AG04450 (cell line): ENCODE data around the gene TMEM255B. TPM values are rescaled to one million over a fixed set of nuclear protein-coding genes. Genes with fewer than 3 reads are reported as not detected.

Experiments used
- CTCF ChIA-PET: fragments of 300-600, 350-600 bp; formaldehyde crosslinking; extraction: SDS; loops from one replicate; lab custom pipeline; 2022; ENCODE audit warnings: antibody characterized with exemption, inconsistent platforms; lab: Charles Lee
- POLR2A ChIA-PET: fragments of 350-600 bp; formaldehyde crosslinking; extraction: SDS; loops from one replicate; lab custom pipeline; 2021; ENCODE audit warnings: antibody characterized with exemption, inconsistent platforms; lab: Yijun Ruan, JAX
- DNase-seq: peaks from one replicate; pipeline ENCODE4 v3.0.0-alpha.2; 2011; ENCODE audit warnings: low read depth, low spot score
- H3K27ac ChIP-seq: one replicate; pipeline ENCODE4 v1.5.1; 2012; ENCODE audit warnings: low read depth, low read length, control low read depth
- H3K27me3 ChIP-seq: one replicate; pipeline ENCODE4 v1.6.0; 2012; ENCODE audit warnings: low read length; ENCODE audit not compliant: control insufficient read depth, insufficient read depth
- H3K4me3 ChIP-seq: 2 replicates; pipeline ENCODE4 v1.5.1; 2011; ENCODE audit warnings: mild to moderate bottlenecking, low read depth, low read length, control low read depth
- H3K9me3 ChIP-seq: 2 replicates; pipeline ENCODE4 v1.5.1; 2012; ENCODE audit warnings: low read length; ENCODE audit not compliant: control insufficient read depth, insufficient read depth
- CTCF ChIP-seq: IDR thresholded peaks from 2 replicates; pipeline ENCODE4 v1.5.1; 2011; ENCODE audit warnings: low read depth, low read length, control low read depth, inconsistent platforms
- polyA plus RNA-seq: library from polyadenylated mRNA; depleted of rRNA; stranded (reverse); fragments of >200 nt; gene quantifications from 2 replicates; pipeline ENCODE4 v1.2.3, GENCODE V29; 2011

The TMEM255B gene
- polyA plus RNA-seq, 1 experiment: 4.1 TPM

DNA sequence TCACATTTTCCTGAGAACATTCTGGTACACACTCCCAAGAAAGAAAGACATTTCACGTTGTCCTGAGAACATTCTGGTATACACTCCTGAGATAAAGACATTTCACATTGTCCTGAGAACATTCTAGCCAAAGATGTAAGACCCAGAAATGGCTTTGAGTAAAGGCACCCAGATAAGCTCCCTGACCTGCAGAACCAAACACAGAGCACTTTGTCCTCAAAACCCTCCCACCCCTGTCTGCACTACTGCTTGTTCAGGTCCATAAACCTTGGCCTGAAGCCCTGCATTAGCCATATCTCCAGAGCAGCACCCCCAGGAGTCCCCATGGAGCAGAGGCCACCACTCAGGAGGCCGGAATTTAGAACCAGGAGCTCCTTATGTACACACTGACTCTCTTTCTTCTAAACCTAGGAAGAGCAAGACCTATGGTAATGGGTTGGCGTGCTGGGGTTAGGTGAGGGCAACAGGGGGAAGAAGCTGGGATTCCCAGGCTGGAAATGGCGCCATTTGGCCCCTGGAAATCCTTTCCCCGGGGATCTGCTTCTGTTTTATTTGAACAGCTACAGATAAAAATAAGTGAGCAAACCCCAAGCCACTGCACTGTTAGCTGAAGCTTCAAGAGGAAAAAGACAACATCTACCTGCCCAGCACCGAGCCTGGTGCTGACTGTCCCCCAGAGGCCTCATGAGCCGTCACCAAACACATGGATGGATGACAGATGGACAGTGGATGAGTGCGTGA, 91.1 kb downstream of the TMEM255B start:
- Histone ChIP-seq H3K4me3 (no peak overlapping the region), H3K27ac (peak overlapping the region; percentile 52), H3K27me3 (no peaks in the 10 kb centered on the region), H3K9me3 (peaks cover 4% of the 10 kb centered on the region; the same call in 1 of the 2 replicates)
- ChIA-PET POLR2A (no interaction called here), CTCF (no interaction called here)
- no peak for TF ChIP-seq CTCF
- no peak for DNase-seq

- Histone ChIP-seq H3K4me3 (no peak overlapping the region), H3K27me3 (no peaks in the 10 kb centered on the region), H3K27ac (peak overlapping the region; percentile 52), H3K9me3 (peaks cover 4% of the 10 kb centered on the region; the same call in 1 of the 2 replicates)
- TF ChIP-seq CTCF: no peak
- DNase-seq: no peak
- ChIA-PET POLR2A (no interaction called here), CTCF (no interaction called here)
Observed at GRCh38 chr13:113850722-113851479, 91.9 kb downstream of the TMEM255B start.

DNA sequence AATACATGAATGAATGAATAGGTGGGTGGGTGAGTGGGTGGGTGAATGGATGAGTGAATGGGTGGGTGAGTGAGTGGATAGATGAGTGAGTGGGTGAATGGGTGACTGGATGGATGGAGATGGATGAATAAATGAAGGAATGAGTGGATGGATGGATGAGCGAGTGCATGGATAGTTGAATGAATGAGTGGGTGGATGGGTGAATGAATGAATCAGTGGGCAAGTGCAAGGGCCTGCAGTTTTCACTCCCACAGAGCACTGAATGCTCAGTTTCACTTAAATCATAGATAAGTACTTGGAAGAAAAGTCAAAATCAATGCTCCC, 92.4 kb downstream of the TMEM255B start:
- POLR2A ChIA-PET: no interaction called here
- Histone ChIP-seq H3K27ac (no peak overlapping the region), H3K9me3 (peaks cover 4% of the 10 kb centered on the region; the same call in 1 of the 2 replicates), H3K27me3 (no peaks in the 10 kb centered on the region), H3K4me3 (no peak overlapping the region)
- no peak for TF ChIP-seq CTCF
- CTCF ChIA-PET: no interaction called here
- DNase-seq: no peak

GRCh38 chr13:113851826-113852535, 93.0 kb downstream of the TMEM255B start:
- no peak for TF ChIP-seq CTCF
- DNase-seq: no peak
- Histone ChIP-seq H3K4me3 (no peak overlapping the region), H3K9me3 (peaks cover under 1% of the 10 kb centered on the region; the same call in 1 of the 2 replicates), H3K27me3 (no peaks in the 10 kb centered on the region), H3K27ac (peak overlapping the region; percentile 47)
- POLR2A ChIA-PET: no interaction called here
- CTCF ChIA-PET: no interaction called here
